ENCODE data around the gene MAPK8IP3.

The MAPK8IP3 gene

GRCh38 chr16:1775006-1775845 is 69.2 kb downstream of the MAPK8IP3 start:
- no peak for DNase-seq

DNA sequence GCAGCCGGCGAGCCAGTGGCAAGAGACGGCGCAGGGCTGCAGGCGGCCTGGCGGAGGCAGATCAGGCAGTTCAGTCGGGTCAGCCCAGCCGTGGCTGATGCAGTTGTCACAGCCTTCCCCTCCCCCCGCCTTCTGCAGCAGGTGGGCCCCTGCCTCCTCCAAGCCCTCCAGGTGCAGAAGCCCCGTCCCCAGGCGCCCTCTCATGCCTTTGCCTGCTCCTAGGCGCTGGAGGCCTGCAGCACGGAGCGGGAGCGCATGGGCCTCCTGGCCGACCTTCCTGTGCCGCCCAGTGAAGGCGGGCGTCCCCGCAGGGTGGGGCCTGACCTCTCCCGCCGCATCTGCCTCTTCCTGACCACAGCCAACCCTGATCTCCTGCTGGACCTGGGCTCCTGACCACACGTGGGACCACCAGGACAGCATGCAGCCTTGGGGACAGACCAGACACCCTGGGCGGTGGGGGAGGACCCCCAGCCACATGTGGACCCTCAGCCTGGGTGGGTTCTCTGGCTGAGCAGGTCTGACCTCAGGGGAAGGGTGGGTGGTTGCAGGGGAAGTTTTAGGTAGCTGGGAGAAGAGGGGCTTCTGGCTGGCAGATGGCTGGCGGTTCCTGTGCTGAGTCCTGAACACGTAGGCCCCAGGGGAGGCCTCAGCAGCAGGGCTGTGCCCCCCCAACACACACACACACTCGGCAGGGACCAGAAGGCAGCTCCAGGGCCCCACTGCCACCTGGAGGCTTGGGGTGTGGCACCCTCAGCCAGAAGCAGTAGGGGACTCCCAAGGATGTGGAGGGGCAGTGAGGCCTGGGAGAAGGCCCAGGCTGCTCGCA is 70.1 kb downstream of the MAPK8IP3 start:
- no peak for DNase-seq

- no peak for DNase-seq
Observed at GRCh38 chr16:1776672-1776955, 70.6 kb downstream of the MAPK8IP3 start.

DNA sequence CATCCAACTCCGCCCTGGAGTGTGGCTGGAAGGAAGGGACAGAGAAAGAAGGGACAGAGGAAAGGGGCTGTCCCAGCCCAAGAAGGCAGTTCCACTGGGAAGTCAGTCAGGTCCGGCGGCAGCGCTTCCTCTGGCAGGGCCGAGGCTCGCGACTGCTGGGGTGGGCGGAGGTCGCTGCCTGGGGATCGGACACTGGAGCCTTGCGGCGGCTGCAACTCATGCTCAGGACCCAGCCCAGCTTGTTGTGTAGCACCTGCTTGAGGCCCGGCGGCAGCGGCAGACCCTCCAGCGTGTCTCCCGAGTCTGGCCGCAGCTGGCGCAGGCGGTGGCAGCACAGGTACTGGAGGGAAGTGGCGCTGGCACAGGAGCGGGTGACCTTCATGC is 71.0 kb downstream of the MAPK8IP3 start:
- no peak for DNase-seq

DNA sequence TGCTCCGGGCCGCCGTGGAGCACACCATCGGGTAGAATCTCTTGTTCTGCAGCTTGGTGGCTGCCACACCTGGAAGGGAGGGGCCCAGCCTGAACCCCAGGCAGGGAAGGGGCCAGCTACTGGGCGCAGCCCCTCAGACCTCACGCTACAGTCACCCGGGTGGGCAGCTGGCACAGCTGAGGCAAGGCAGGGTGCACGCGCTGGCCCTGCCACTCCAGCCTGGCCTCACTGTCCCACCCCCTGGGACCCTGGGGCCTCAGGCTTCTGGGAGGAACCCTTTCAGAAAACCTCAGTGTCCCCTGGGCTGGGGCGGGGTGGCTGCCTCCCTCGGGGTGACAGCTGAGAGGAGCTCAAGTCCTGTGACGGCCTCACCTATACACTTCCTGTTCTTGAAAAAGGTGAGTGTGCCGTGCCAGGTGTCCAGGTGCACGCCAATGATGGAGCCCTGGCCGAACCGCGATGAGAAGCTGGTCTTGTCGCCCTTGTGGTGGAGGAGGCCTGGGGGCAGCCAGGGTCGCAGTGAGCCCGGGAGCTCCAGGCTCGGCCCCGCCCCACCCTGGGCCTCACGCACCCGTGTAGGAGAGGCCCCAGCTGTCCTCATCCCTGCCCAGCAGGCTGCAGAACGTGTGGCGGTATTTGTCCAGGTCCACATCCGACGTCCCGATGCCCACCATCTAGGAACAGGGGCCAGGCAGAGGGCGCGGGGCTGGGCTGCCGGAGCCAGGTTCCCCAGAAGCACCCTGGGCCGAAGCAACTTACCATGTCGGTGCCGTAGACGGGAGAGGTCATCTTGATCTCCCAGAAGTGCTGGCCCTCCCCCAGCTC is 71.6 kb downstream of the MAPK8IP3 start:
- no peak for DNase-seq

DNA sequence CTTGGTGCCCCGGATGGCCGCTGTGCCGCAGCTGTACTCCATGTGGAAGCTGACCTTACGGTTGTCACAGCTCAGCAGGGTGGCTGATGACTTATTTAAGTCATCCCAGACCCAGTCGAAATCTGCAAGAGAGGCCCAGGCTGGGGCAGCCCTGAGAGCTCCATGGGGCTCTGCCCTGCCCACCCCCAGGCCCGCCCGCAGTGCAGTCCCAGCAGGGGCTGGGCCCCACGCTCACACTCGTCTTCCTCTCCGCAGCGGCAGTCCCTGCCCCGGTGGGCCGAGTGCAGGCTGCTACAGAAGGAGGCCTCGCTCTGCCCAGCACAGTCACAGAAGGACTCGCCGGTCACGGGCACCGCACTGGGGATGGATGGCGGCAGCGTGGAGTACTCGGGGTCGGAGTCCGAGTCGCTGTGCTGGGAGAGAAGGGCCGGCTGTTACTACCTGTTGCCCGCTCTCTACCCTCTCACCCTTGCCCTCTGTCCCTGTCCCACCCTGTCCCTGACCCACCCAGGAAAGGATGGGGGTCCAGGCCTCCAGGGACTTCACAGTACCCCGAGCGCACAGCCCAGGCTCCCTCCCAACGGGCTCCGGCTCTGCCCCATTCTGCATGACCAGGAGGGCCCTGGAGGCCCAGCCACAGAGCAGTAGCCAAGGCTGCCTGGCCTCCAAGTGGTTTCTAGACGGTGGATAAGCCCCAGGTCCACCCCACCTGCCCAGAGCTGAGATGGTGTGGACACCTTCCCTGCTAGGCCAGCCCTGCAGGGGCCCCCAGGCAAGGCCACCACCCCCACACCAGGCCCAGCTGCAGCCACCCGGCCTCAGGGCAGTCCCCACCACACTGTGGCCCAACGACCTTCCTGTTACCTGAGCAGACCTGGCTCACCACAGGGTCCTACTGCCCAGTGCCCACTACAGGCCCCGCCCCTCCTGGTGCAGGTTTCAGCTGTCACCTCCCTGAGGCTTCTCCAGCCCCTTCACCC is 72.5 kb downstream of the MAPK8IP3 start:
- DNase-seq, result peak; percentile 14

DNA sequence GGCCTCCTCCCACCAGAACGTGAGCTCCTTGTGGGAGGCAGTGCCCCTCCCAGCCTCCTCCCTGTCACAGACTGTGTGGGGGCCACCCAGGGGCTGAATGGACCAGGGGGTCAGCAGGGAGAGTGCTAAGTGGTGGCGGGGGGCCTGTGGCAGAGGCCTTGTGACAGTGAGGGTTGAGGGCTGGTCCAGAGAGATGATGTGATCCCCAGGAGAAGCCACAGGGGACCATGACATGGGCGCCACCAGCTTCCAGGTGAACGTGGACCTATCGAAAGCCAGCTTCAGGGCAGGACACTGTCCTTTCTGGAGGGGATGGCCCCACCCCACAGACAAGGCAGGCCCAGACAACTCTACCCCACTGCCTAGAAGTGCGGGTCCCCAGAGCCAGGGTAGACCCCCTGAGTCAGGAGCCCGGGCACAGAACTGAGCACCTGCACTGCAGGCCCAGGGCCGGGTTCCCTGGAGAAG is 73.3 kb downstream of the MAPK8IP3 start:
- no peak for DNase-seq

GRCh38 chr16:1779741-1780676 is 74.0 kb downstream of the MAPK8IP3 start:
- DNase-seq, result no peak

DNA sequence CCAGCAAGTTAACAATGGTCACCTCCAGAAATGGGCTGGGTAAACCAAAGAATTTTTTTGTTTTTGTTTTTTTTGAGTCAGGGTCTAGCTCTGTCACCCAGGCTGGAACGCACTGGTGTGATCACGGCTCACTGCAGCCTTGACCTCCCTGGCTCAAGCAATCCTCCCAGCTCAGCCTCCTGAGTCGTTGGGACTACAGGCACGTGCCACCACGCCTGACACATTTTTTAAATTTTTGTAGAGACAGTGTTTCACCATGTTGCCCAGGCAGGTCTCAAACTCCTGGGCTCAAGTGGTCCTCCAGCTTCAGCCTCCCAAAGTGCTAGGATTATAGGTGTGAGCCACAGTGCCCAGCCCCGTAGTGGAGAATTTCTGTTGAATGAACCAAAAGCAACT is 74.7 kb downstream of the MAPK8IP3 start:
- DNase-seq, result no peak

DNA sequence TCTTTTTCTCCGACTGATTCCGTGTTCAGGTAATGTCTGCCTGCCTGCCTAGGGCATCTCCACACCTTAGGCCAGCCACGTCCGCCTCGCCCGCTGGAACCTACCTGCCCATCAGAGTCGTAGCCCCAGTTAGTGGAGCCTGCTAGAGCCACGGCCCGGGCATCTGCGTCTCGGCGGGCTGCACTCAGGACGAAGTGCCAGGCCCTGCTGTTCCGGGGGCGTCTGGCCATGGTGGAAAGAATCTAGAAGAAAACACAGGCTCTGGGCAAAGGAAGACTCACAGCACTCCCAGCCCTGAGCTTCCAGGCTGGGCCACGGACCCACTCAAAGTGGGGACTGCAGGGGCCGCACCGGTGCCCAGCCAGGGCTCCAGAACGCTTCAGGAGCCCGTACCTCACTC is 75.3 kb downstream of the MAPK8IP3 start:
- DNase-seq, result no peak

GRCh38 chr16:1781758-1782407 is 75.9 kb downstream of the MAPK8IP3 start:
- no peak for DNase-seq

DNA sequence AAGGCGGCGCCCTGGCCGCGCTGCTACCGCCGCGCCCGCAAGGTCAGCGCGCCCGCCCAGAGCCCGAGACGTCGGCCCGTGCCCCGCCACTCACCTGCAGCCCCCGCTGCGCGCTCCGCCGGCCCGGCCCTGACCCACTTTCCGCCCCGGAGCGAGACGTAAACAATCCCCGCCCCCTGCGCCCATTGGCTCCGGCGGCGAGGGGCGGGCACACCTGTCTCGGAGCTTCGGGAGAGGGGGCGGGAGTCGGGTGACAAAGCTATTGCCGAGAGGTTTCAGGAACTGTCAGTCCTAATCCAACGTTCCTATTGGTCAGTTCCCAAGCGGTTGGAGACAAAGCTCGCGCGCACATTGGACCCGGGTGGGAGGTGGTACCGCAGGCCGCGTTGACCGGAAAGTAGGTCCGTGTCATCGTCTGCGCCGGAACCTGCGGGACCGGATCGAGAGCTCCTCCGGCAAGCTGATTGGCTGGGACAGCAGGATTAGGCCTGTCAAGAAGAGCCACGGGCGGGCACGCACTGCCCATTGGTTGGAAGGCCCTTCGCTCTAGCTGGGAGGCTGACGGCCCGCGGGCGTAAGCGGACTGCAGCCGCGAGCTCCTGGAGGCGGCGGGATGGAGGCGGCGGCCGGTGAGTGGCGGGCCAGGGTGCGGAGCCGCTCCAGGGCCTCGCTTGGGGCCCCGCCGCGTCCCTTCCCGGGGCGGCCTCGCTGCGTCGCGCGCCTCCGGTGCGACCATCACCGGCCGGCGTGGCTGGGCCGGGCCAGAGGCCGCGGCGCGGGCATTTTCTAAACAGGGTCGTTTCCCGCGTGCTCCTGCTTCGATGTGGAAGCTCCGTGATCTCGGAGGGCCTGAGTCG is 76.6 kb downstream of the MAPK8IP3 start, which contains the start of the genes NUBP2 and SPSB3:
TSS of gene NUBP2 (plus strand) at position 553 of the 857 bp plus-strand sequence. CDS start at position 614, 61 bp downstream.
TSS of gene SPSB3 (minus strand) at position 164 of the 857 bp plus-strand sequence. CDS start 1,088 bp downstream, outside the sequence.
- peak; percentile 100 for DNase-seq

- DNase-seq, result no peak
Observed at GRCh38 chr16:1784977-1785845, 79.2 kb downstream of the MAPK8IP3 start.

DNA sequence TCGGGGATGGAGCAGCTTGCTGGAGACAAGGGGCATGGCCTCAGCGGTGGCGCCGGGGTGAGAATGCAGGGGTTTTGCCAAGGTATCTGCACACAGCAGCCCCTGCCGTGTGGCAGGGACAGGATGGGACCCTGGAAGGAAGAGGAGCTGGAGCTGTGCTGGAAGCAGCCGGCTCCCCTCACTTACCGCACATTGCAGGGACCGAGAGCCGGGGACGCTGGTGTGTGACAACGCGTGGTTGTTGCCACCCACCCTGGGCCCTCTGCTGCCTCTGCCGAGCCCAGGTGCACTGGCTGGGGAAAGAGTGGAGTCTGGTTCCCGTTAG is 79.8 kb downstream of the MAPK8IP3 start:
- DNase-seq, result no peak

- no peak for DNase-seq
Observed at GRCh38 chr16:1786242-1787055, 80.5 kb downstream of the MAPK8IP3 start.

DNA sequence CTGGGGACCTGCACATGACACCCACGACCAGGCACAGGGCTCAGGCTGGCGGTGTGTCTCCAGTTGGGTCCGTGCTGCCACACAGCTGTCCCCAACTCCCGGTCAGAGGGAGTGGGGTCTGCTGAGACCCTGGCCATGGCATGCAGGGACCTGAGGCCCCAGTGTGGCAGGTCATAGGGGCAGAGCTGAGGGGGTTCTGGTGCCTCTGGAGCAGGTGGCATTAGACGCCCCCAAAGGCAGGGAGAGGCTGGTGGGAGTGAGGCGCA is 81.0 kb downstream of the MAPK8IP3 start:
- no peak for DNase-seq
